Keratinocyte (primary cell): ENCODE measurements around the gene MARVELD2. TPM values are rescaled to one million over a fixed set of nuclear protein-coding genes. Genes with fewer than 3 reads are reported as not detected.

Experiments used
- DNase-seq: peaks from one replicate; pipeline ENCODE4 v3.0.0-alpha.2; 2011; ENCODE audit warnings: low read depth, missing footprints, low spot score
- FAIRE-seq: peaks from 2 replicates; lab custom pipeline; 2011; peaks lifted over from hg19 to GRCh38; lab: Jason Lieb, UNC
- H2AFZ ChIP-seq: 2 replicates; pipeline ENCODE4 v1.6.0; 2012; ENCODE audit warnings: low read length, control low read depth, inconsistent platforms; ENCODE audit not compliant: control insufficient read depth
- H3K27ac ChIP-seq: 2 replicates; pipeline ENCODE4 v1.5.1; 2011; ENCODE audit warnings: low read length; ENCODE audit not compliant: control insufficient read depth, insufficient read depth
- H3K27me3 ChIP-seq: 3 replicates; pipeline ENCODE4 v1.6.0; 2011; ENCODE audit warnings: low read length; ENCODE audit not compliant: control insufficient read depth, insufficient read depth; ENCODE audit errors: extremely low read depth
- H3K36me3 ChIP-seq, 2 experiments: 2 replicates in 1 of 2; 3 replicates in 1 of 2; pipeline ENCODE4 v1.5.1; 2011; ENCODE audit warnings: low read length in 2 of 2, mild to moderate bottlenecking in 1 of 2; ENCODE audit not compliant: control insufficient read depth in 2 of 2, insufficient read depth in 2 of 2; ENCODE audit errors: extremely low read depth in 1 of 2
- H3K4me1 ChIP-seq: 3 replicates; pipeline ENCODE4 v1.5.1; 2011; ENCODE audit warnings: low read length; ENCODE audit not compliant: control insufficient read depth, insufficient read depth; ENCODE audit errors: extremely low read depth
- H3K4me2 ChIP-seq: 3 replicates; pipeline ENCODE4 v1.6.0; 2011; ENCODE audit warnings: low read depth, low read length; ENCODE audit not compliant: control insufficient read depth, insufficient read depth; ENCODE audit errors: extremely low read depth
- H3K4me3 ChIP-seq, 3 experiments: fragments of 200-600 bp in 1 of 3; sonication (generic) in 1 of 3; 2 replicates in 2 of 3; 3 replicates in 1 of 3; pipeline ENCODE4 v1.5.1; 2011 to 2016; ENCODE audit warnings: low read length in 3 of 3, mild to moderate bottlenecking in 3 of 3, control low read depth in 2 of 3, inconsistent platforms in 1 of 3, low read depth in 1 of 3, mixed read lengths in 1 of 3, mixed run types in 1 of 3, moderate library complexity in 1 of 3; ENCODE audit not compliant: control insufficient read depth in 2 of 3, insufficient read depth in 2 of 3; ENCODE audit errors: extremely low read depth in 1 of 3
- H3K79me2 ChIP-seq: 2 replicates; pipeline ENCODE4 v1.6.0; 2012; ENCODE audit warnings: low read length; ENCODE audit not compliant: control insufficient read depth, insufficient read depth
- H3K9ac ChIP-seq: 3 replicates; pipeline ENCODE4 v1.6.0; 2011; ENCODE audit warnings: low read length; ENCODE audit not compliant: control insufficient read depth, insufficient read depth; ENCODE audit errors: extremely low read depth
- H3K9me1 ChIP-seq: 3 replicates; pipeline ENCODE4 v1.6.0; 2011; ENCODE audit warnings: low read length; ENCODE audit not compliant: control insufficient read depth, insufficient read depth; ENCODE audit errors: extremely low read depth
- H3K9me3 ChIP-seq: 2 replicates; pipeline ENCODE4 v1.5.1; 2012; ENCODE audit warnings: low read depth, low read length; ENCODE audit not compliant: control insufficient read depth
- H4K20me1 ChIP-seq: 3 replicates; pipeline ENCODE4 v1.6.0; 2011; ENCODE audit warnings: low read length; ENCODE audit not compliant: control insufficient read depth, insufficient read depth; ENCODE audit errors: extremely low read depth
- CTCF ChIP-seq, 3 experiments: IDR thresholded peaks in 1 of 3; conservative IDR thresholded peaks in 1 of 3; optimal IDR thresholded peaks in 1 of 3; 2 replicates in 2 of 3; 3 replicates in 1 of 3; pipeline versions ENCODE3 to v1.5.1; 2011; ENCODE audit warnings: low read length in 3 of 3, mild to moderate bottlenecking in 3 of 3, moderate library complexity in 2 of 3, control low read depth in 1 of 3, inconsistent platforms in 1 of 3; ENCODE audit not compliant: insufficient read depth in 2 of 3; ENCODE audit errors: extremely low read depth in 1 of 3
- EZH2 ChIP-seq: IDR thresholded peaks from one replicate; pipeline ENCODE4 v1.6.1; 2012; ENCODE audit warnings: inconsistent platforms, mild to moderate bottlenecking, low read length, moderate library complexity
- dilution Hi-C: fragments of 300-500 bp; cut with MboI; formaldehyde crosslinking; loops from one replicate; pipeline ENCODE4 v1.7.0; 2020; ENCODE audit warnings: low sequenced_read_pairs; ENCODE audit not compliant: extremely low pct_ligation_motif_present
- polyA plus RNA-seq, 5 experiments: library from polyadenylated mRNA; depleted of rRNA in 3 of 5; stranded (reverse) in 3 of 5; stranded (forward) in 1 of 5; unstranded in 1 of 5; fragments of >200 nt; gene quantifications; 1 replicate in 1 of 5; 2 replicates in 3 of 5; 3 replicates in 1 of 5; pipeline versions ENCODE4 v1.2.1 to v1.2.3, GENCODE V29; 2011 to 2012; ENCODE audit warnings: missing spikeins in 2 of 5, low read depth in 1 of 5, low replicate concordance in 1 of 5

Gene MARVELD2
- polyA plus RNA-seq, 1 donor (not counting 4 experiments of a cell fraction or from before 2014, with no cell fraction given) = 17.6 TPM

GRCh38 chr5:69378376-69378775 lies 36.5 kb upstream of the MARVELD2 start:
- Histone ChIP-seq H4K20me1 (no peaks in the 10 kb centered on the region), H3K4me2 (no peak overlapping the region), H3K27ac (no peak overlapping the region), H3K4me3 (no peak overlapping the region), H3K79me2 (no peaks in the 10 kb centered on the region), H3K27me3 (no peaks in the 10 kb centered on the region), H2AFZ (no peak overlapping the region), H3K9ac (no peak overlapping the region), H3K4me1 (no peaks in the 10 kb centered on the region), H3K9me1 (no peaks in the 10 kb centered on the region), H3K9me3 (no peaks in the 10 kb centered on the region), H3K36me3 (peaks cover 9 to 15% of the 10 kb centered on the region in 2 experiments)
- dilution Hi-C loops = no loop called here
- FAIRE-seq (no peak), DNase-seq (no peak)
- TF ChIP-seq CTCF (optimal IDR thresholded peaks at IDR 0.05 in 1 of 3, IDR thresholded peaks at IDR 0.05 in 1 of 3, conservative IDR thresholded peaks at IDR 0.05 in 1 of 3; ENCODE audit: extremely low read depth in 1 of 3, insufficient read depth in 2 of 3, low read length in 3 of 3) (no peak), EZH2 (no peak)

GRCh38 chr5:69404659-69405330 lies 10.1 kb upstream of the MARVELD2 start:
- no peak overlapping the region for H3K4me3 ChIP-seq
- no peaks in the 10 kb centered on the region for H3K79me2 ChIP-seq
- no peak overlapping the region for H2AFZ ChIP-seq
- TF ChIP-seq CTCF (optimal IDR thresholded peaks at IDR 0.05 in 1 of 3, IDR thresholded peaks at IDR 0.05 in 1 of 3, conservative IDR thresholded peaks at IDR 0.05 in 1 of 3; ENCODE audit: extremely low read depth in 1 of 3, insufficient read depth in 2 of 3, low read length in 3 of 3) (no peak), EZH2 (no peak)
- no peaks in the 10 kb centered on the region for H3K4me1 ChIP-seq
- H3K9ac ChIP-seq = no peak overlapping the region
- H3K9me3 ChIP-seq = no peaks in the 10 kb centered on the region
- H3K27ac ChIP-seq = no peak overlapping the region
- FAIRE-seq (no peak), DNase-seq (no peak)
- peaks cover 0 to 5% of the 10 kb centered on the region in 2 experiments for H3K36me3 ChIP-seq
- no peaks in the 10 kb centered on the region for H3K27me3 ChIP-seq
- no peak overlapping the region for H3K4me2 ChIP-seq
- no peaks in the 10 kb centered on the region for H4K20me1 ChIP-seq
- H3K9me1 ChIP-seq = no peaks in the 10 kb centered on the region
- dilution Hi-C loops = no loop called here
